PFSK-1 (cell line): ENCODE results near the gene SUFU.

Source experiments
- POLR2AphosphoS5 ChIP-seq: IDR thresholded peaks from 2 replicates; pipeline ENCODE4 v1.6.1; 2012; ENCODE audit warnings: low read depth, mild to moderate bottlenecking, control low read depth, low read length, moderate library complexity
- SIN3A ChIP-seq: IDR thresholded peaks from 2 replicates; pipeline ENCODE4 v1.6.1; 2012; ENCODE audit warnings: mild to moderate bottlenecking, low read length, moderate library complexity, borderline replicate concordance; ENCODE audit not compliant: insufficient read depth

DNA sequence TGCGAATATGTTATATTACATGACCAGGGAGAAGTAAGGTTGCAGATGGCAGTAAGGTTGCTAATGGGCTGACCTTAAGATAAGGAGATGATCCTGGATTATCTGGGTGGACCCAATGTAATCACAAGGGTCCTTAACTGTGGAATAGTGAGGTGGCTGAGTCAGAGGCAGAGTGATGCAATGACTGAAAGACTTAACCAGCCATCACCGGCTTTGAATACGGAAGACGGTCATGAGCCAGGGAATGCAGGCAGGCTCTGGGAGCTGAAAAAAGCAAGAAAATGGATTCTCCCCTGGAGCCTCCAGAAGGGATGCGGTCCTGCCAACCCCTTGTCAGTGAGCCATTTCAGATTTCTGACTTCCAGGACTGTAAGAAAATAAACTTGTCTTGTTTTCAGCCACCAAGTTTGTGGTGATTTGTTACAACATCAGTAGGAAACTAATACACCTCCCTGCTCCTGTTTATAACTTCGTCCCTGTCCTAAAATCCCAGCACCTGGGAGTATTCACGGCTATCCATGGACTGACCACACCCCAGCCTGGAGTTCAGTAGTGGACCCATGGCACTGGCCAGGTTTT lies 47.8 kb upstream of the SUFU start:
- TF ChIP-seq SIN3A = no peak
- no peak for TF ChIP-seq POLR2AphosphoS5
